ENCODE data around the gene DERA. TPM values are rescaled to one million over a fixed set of nuclear protein-coding genes. Genes with fewer than 3 reads are reported as not detected.

DERA gene
- total and polyA plus RNA-seq, 2 of the 13 experiments (the other 11 are each of a cell fraction or from before 2014, with no cell fraction given), result 24.0 to 51.3 TPM

GRCh38 chr12:15910864-15911721 is at the start of gene DERA (continued):
- no peak for TF ChIP-seq ZNF296 (CRISPR knock-in tag; conservative IDR thresholded peaks at IDR 0.05)
- no peak for TF ChIP-seq ATF4 (CRISPR knock-in tag; IDR thresholded peaks at IDR 0.05)
- no peak for TF ChIP-seq ZBTB40 (IDR thresholded peaks at IDR 0.05)
- peak; percentile 69; the same call in 1 of the 2 replicates for TF ChIP-seq ZBTB40 (CRISPR knock-in tag; IDR thresholded peaks at IDR 0.05)
- TF ChIP-seq ZNF720 (CRISPR knock-in tag; IDR thresholded peaks at IDR 0.05), result no peak
- no peak for TF ChIP-seq ZNF230 (CRISPR knock-in tag; IDR thresholded peaks at IDR 0.05)
- no peak; the same call in 1 of the 2 replicates for TF ChIP-seq IKZF5 (CRISPR knock-in tag; IDR thresholded peaks at IDR 0.05)
- no peak for TF ChIP-seq ZNF570 (CRISPR knock-in tag; IDR thresholded peaks at IDR 0.05; ENCODE audit: borderline replicate concordance)
- no peak for TF ChIP-seq TCF7L2 (IDR thresholded peaks at IDR 0.05; ENCODE audit: low read depth, low read length)
- TF ChIP-seq HNRNPLL (IDR thresholded peaks at IDR 0.05; ENCODE audit: low read depth, low read length, poor library complexity, severe bottlenecking), result peak; percentile 95
- TF ChIP-seq GABPA (IDR thresholded peaks at IDR 0.05; ENCODE audit: low read depth, low read length), result no peak
- TF ChIP-seq GABPA (CRISPR knock-in tag; IDR thresholded peaks at IDR 0.05; ENCODE audit: low read depth), result no peak
- TF ChIP-seq SP5 (CRISPR knock-in tag; IDR thresholded peaks at IDR 0.05; ENCODE audit: borderline replicate concordance, low read depth), result peak; percentile 45; the same call in 1 of the 2 replicates
- peak; percentile 48; the same call in 1 of the 2 replicates for TF ChIP-seq ELF3 (CRISPR knock-in tag; IDR thresholded peaks at IDR 0.05)
- TF ChIP-seq ERF (CRISPR knock-in tag; IDR thresholded peaks at IDR 0.05), result peak; percentile 59; the same call in 1 of the 2 replicates
- TF ChIP-seq PREB (CRISPR knock-in tag; IDR thresholded peaks at IDR 0.05), result no peak
- TF ChIP-seq GATA4 (IDR thresholded peaks at IDR 0.05; ENCODE audit: borderline replicate concordance, low read depth), result peak; percentile 16; the same call in 1 of the 2 replicates

All from HepG2 (cell line).